Measurements from ENCODE around the gene DEFB108B.
"Not testable (repeated sequence)": the region's sequence is repeated elsewhere in the genome, so short reads cannot be mapped to it uniquely, and the experiment has no call there.

GRCh38 chr11:71842720-71843119, 9.7 kb downstream of the DEFB108B start:
- TF ChIP-seq MAZ (IDR thresholded peaks at IDR 0.05; ENCODE audit: borderline replicate concordance, low read depth, low read length); CBX8 (IDR thresholded peaks at IDR 0.05): not testable (repeated sequence)

All from A549 (cell line).